ENCODE data around the gene COPG1. TPM values are rescaled to one million over a fixed set of nuclear protein-coding genes. Genes with fewer than 3 reads are reported as not detected.

COPG1 gene
- total RNA-seq, 1 donor from 2014 or later = 224 TPM

- Histone ChIP-seq H3K4me1 (no peaks in the 10 kb centered on the region), H3K9me3 (no peaks in the 10 kb centered on the region), H3K27me3 (no peaks in the 10 kb centered on the region), H3K4me3 (no peak overlapping the region), H3K27ac (no peak overlapping the region), H3K36me3 (peaks cover 7 to 17% of the 10 kb centered on the region in 2 donors)
- DNase-seq (ENCODE audit: low spot score in 2 of 2) = no peak
- intact Hi-C loops (cut with DNase I) = no loop called here
- TF ChIP-seq CTCF (IDR thresholded peaks at IDR 0.05) = no peak
Measured at GRCh38 chr3:129326138-129326537, 76.7 kb downstream of the COPG1 start.

- DNase-seq (ENCODE audit: low spot score in 2 of 2) = no peak
- intact Hi-C loops (cut with DNase I) = no loop called here
- Histone ChIP-seq H3K4me3 (no peak overlapping the region), H3K27ac (no peak overlapping the region), H3K36me3 (peaks cover 7 to 17% of the 10 kb centered on the region in 2 donors), H3K9me3 (no peaks in the 10 kb centered on the region), H3K4me1 (no peaks in the 10 kb centered on the region), H3K27me3 (no peaks in the 10 kb centered on the region)
- TF ChIP-seq CTCF (IDR thresholded peaks at IDR 0.05) = no peak
Measured at GRCh38 chr3:129326595-129326994, 77.2 kb downstream of the COPG1 start.

Other genes starting within 250 kb of the COPG1 start
- gene EFCC1, start 248.3 kb upstream of the COPG1 start, total RNA-seq = 3.6 TPM
- gene GP9, start 188.8 kb upstream of the COPG1 start, total RNA-seq = not detected
- 72.9 TPM for gene RAB43, start 127.8 kb upstream of the COPG1 start, total RNA-seq
- gene ISY1, start 88.5 kb upstream of the COPG1 start, total RNA-seq = 22.5 TPM
- gene CNBP, start 65.7 kb upstream of the COPG1 start, total RNA-seq = 166 TPM
- gene HMCES, start 29.3 kb downstream of the COPG1 start, total RNA-seq = 11.2 TPM
- gene EFCAB12, start 179.0 kb downstream of the COPG1 start, total RNA-seq = not detected
- 57.6 TPM for gene MBD4, start 190.3 kb downstream of the COPG1 start, total RNA-seq
- 51.1 TPM for gene IFT122, start 190.6 kb downstream of the COPG1 start, total RNA-seq

All from ascending aorta (tissue), 2 donors.